ENCODE data around the gene RAC2.

DNA sequence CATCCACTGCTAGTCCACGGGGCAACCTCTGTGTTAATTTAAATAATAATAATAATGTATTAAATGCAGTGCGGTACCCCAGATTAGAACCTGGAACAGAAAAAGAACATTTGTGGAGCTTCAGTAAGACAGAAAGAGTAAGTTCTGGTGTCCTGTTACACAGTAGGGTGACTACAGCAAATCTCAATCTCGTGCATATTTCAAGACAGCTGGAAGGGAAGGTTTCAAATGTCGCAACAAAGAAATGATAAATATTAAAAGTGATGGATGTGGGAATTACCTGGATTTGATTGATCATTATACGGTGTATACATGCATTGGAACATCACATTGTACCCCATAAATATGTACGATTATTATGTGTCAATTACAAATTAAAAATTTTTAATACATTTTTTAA lies 1.7 kb upstream of the RAC2 start:
- TF ChIP-seq ZFP36 (IDR thresholded peaks at IDR 0.05; ENCODE audit: borderline replicate concordance, partially characterized antibody) (no peak), MAZ (IDR thresholded peaks at IDR 0.05; ENCODE audit: borderline replicate concordance, low read depth, low read length) (no peak), KDM5A (IDR thresholded peaks at IDR 0.05) (no peak), CEBPB (IDR thresholded peaks at IDR 0.05) (no peak), SMC3 (IDR thresholded peaks at IDR 0.05) (no peak), NFE2L2 (conservative IDR thresholded peaks at IDR 0.05; ENCODE audit: low read length) (no peak), POLR2A (IDR thresholded peaks at IDR 0.05; ENCODE audit: low read length) (no peak), KDM1A (IDR thresholded peaks at IDR 0.05; ENCODE audit: low read depth) (no peak), POLR2AphosphoS2 (conservative IDR thresholded peaks at IDR 0.05; ENCODE audit: low read length) (no peak), MYC (IDR thresholded peaks at IDR 0.05; ENCODE audit: borderline replicate concordance, low read length) (no peak)
- TF ChIP-seq, protein P1, sequence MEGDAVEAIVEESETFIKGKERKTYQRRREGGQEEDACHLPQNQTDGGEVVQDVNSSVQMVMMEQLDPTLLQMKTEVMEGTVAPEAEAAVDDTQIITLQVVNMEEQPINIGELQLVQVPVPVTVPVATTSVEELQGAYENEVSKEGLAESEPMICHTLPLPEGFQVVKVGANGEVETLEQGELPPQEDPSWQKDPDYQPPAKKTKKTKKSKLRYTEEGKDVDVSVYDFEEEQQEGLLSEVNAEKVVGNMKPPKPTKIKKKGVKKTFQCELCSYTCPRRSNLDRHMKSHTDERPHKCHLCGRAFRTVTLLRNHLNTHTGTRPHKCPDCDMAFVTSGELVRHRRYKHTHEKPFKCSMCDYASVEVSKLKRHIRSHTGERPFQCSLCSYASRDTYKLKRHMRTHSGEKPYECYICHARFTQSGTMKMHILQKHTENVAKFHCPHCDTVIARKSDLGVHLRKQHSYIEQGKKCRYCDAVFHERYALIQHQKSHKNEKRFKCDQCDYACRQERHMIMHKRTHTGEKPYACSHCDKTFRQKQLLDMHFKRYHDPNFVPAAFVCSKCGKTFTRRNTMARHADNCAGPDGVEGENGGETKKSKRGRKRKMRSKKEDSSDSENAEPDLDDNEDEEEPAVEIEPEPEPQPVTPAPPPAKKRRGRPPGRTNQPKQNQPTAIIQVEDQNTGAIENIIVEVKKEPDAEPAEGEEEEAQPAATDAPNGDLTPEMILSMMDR (IDR thresholded peaks at IDR 0.05), result no peak
- TF ChIP-seq, protein P2, sequence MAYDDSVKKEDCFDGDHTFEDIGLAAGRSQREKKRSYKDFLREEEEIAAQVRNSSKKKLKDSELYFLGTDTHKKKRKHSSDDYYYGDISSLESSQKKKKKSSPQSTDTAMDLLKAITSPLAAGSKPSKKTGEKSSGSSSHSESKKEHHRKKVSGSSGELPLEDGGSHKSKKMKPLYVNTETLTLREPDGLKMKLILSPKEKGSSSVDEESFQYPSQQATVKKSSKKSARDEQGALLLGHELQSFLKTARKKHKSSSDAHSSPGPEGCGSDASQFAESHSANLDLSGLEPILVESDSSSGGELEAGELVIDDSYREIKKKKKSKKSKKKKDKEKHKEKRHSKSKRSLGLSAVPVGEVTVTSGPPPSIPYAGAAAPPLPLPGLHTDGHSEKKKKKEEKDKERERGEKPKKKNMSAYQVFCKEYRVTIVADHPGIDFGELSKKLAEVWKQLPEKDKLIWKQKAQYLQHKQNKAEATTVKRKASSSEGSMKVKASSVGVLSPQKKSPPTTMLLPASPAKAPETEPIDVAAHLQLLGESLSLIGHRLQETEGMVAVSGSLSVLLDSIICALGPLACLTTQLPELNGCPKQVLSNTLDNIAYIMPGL (CRISPR knock-in tag; IDR thresholded peaks at IDR 0.05; ENCODE audit: borderline replicate concordance), result no peak
- TF ChIP-seq, protein P3, sequence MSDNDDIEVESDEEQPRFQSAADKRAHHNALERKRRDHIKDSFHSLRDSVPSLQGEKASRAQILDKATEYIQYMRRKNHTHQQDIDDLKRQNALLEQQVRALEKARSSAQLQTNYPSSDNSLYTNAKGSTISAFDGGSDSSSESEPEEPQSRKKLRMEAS (IDR thresholded peaks at IDR 0.05), result no peak
- TF ChIP-seq, protein P4, sequence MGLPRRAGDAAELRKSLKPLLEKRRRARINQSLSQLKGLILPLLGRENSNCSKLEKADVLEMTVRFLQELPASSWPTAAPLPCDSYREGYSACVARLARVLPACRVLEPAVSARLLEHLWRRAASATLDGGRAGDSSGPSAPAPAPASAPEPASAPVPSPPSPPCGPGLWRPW (IDR thresholded peaks at IDR 0.05), result no peak
